Kidney (tissue), 14 donors: ENCODE data around the gene FTCD. TPM values are rescaled to one million over a fixed set of nuclear protein-coding genes. Genes with fewer than 3 reads are reported as not detected.

ENCODE experiments used
- DNase-seq, 5 donors: peaks; one replicate each; pipeline ENCODE4 v3.0.0-alpha.2; 2013 to 2020
- FAIRE-seq: peaks from 2 replicates; lab custom pipeline; 2012; peaks lifted over from hg19 to GRCh38; lab: Jason Lieb, UNC
- H3K27ac ChIP-seq, 2 donors: one replicate each; pipeline ENCODE4 v1.7.0; 2013; ENCODE audit warnings: low read depth in 2 of 2, low read length in 2 of 2, inconsistent platforms in 1 of 2
- H3K27me3 ChIP-seq: one replicate; pipeline ENCODE4 v1.7.1; 2013; ENCODE audit warnings: low read length, inconsistent platforms; ENCODE audit not compliant: control insufficient read depth, insufficient read depth
- H3K36me3 ChIP-seq, 3 donors: one replicate each; pipeline versions ENCODE4 v1.7.0 to v1.7.1; 2013; ENCODE audit warnings: low read length in 3 of 3, control low read depth in 1 of 3, inconsistent platforms in 1 of 3; ENCODE audit not compliant: insufficient read depth in 3 of 3, control insufficient read depth in 2 of 3
- H3K4me1 ChIP-seq, 3 donors: one replicate each; pipeline versions ENCODE4 v1.7.0 to v1.7.1; 2013; ENCODE audit warnings: low read length in 3 of 3, inconsistent platforms in 1 of 3, low read depth in 1 of 3; ENCODE audit not compliant: control insufficient read depth in 2 of 3, insufficient read depth in 2 of 3
- H3K4me3 ChIP-seq, 3 donors: one replicate each; pipeline versions ENCODE4 v1.7.0 to v1.8.1; 2013; ENCODE audit warnings: low read length in 3 of 3, control low read depth in 1 of 3, inconsistent platforms in 1 of 3
- H3K9ac ChIP-seq, 3 donors: one replicate each; pipeline versions ENCODE4 v1.7.0 to v1.7.1; 2013; ENCODE audit warnings: low read length in 3 of 3, control low read depth in 1 of 3, inconsistent platforms in 1 of 3
- H3K9me3 ChIP-seq, 3 donors: one replicate each; pipeline versions ENCODE4 v1.7.0 to v1.7.1; 2013; ENCODE audit warnings: low read length in 3 of 3, control low read depth in 1 of 3, inconsistent platforms in 1 of 3; ENCODE audit not compliant: control insufficient read depth in 2 of 3, insufficient read depth in 1 of 3
- CTCF ChIP-seq: IDR thresholded peaks from 3 replicates; pipeline ENCODE4 v1.5.1; 2012; ENCODE audit warnings: mild to moderate bottlenecking, moderate library complexity, borderline replicate concordance; ENCODE audit not compliant: insufficient read depth; ENCODE audit errors: extremely low read depth
- intact Hi-C: fragments of 100-400 bp; cut with DNase I; formaldehyde crosslinking; loops from one replicate; pipeline ENCODE4 v1.11.1; 2022
- polyA plus RNA-seq: library from polyadenylated mRNA; stranded (reverse); fragments of 350-450 nt; fragmentation: Illumina TruSeq; extraction: RNeasy Lipid Tissue Mini Kit (QIAGEN cat#74804); gene quantifications from one replicate; pipeline ENCODE4 v1.2.3, GENCODE V29; 2014; ENCODE audit warnings: low read depth, low replicate concordance; ENCODE audit not compliant: insufficient read depth
- total RNA-seq: library from RNA; stranded (reverse); fragmentation: NEBNext Ultra II Directional; extraction: Animal tissue kit (Norgen Biotek cat#: 25700); gene quantifications from one replicate; pipeline ENCODE4 v1.2.1, GENCODE V29; 2021
- donor health status: control.
- donor health status: control.
- donor health status: control.
- donor health status: control.
- donor health status: control.
- donor health status: DM: yes; HTN: yes; CAD: no.
- donor health status: Normal renal cell carcinoma (clear cell type).

The FTCD gene
- total and polyA plus RNA-seq, 2 donors from 2014 or later, result 51.6 to 273 TPM

GRCh38 chr21:46098303-46099141, 56.9 kb downstream of the FTCD start:
- intact Hi-C loops, result no loop called here
- no peak for TF ChIP-seq CTCF
- Histone ChIP-seq H3K4me1 (no peaks in the 10 kb centered on the region), H3K27me3 (no peaks in the 10 kb centered on the region), H3K27ac (peak overlapping the region in 1 of 2 donors; percentile 53), H3K36me3 (peaks cover 0 to 2% (median 0%) of the 10 kb centered on the region in 3 donors), H3K4me3 (peak overlapping the region in 2 of 3 donors; percentile 28 to 41), H3K9ac (no peak overlapping the region), H3K9me3 (peaks cover 0 to 8% (median 2%) of the 10 kb centered on the region in 3 donors)
- FAIRE-seq (no peak), DNase-seq (peak in 4 of 5 donors; percentile 24 to 74 (median 52))

GRCh38 chr21:46097336-46098293, 57.8 kb downstream of the FTCD start, which contains the start of gene COL6A2:
Gene COL6A2 (plus strand): TSS chr21:46098112.
- peak within 1 kb of the TSS in 1 of 2 donors; percentile 53 for H3K27ac ChIP-seq
- no peaks in the 10 kb centered on the region for H3K4me1 ChIP-seq
- H3K36me3 ChIP-seq, result peaks cover 0 to 2% (median 0%) of the 10 kb centered on the region in 3 donors
- intact Hi-C loops, result no loop called here
- no peak within 1 kb of the TSS for H3K9ac ChIP-seq
- H3K4me3 ChIP-seq, result peak within 1 kb of the TSS in 2 of 3 donors; percentile 28 to 41
- DNase-seq (peak; percentile 75 to 90 (median 85)), FAIRE-seq (no peak)
- no peaks in the 10 kb centered on the region for H3K27me3 ChIP-seq
- no peak for TF ChIP-seq CTCF
- peaks cover 0 to 6% (median 2%) of the 10 kb centered on the region in 3 donors for H3K9me3 ChIP-seq

GRCh38 chr21:46096596-46097335, 58.6 kb downstream of the FTCD start:
- intact Hi-C loops, result no loop called here
- no peak overlapping the region for H3K27ac ChIP-seq

More at GRCh38 chr21:46096596-46097335, 58.6 kb downstream of the FTCD start:
- no peak for TF ChIP-seq CTCF
- Histone ChIP-seq H3K36me3 (peaks cover 0 to 2% (median 0%) of the 10 kb centered on the region in 3 donors), H3K9ac (no peak overlapping the region), H3K9me3 (peaks cover 0 to 2% (median 0%) of the 10 kb centered on the region in 3 donors), H3K27me3 (no peaks in the 10 kb centered on the region), H3K4me1 (no peaks in the 10 kb centered on the region), H3K4me3 (no peak overlapping the region)
- FAIRE-seq, result no peak
- peak in 3 of 5 donors; percentile 11 to 69 (median 59) for DNase-seq
